Hematopoietic multipotent progenitor cell (in vitro differentiated cells): ENCODE data around the gene DGCR6. TPM values are rescaled to one million over a fixed set of nuclear protein-coding genes. Genes with fewer than 3 reads are reported as not detected.
"Not testable (repeated sequence)": the region's sequence is repeated elsewhere in the genome, so short reads cannot be mapped to it uniquely, and the experiment has no call there.

Experiments
- DNase-seq, 3 donors: peaks; one replicate each; pipeline ENCODE4 v3.0.0-alpha.2; 2011 to 2015; ENCODE audit warnings: low read depth in 2 of 3, low spot score in 2 of 3
- total RNA-seq: library from RNA; depleted of rRNA; stranded (reverse); fragments of >200 nt; gene quantifications from one replicate; pipeline ENCODE4 v1.2.3, GENCODE V29; 2012

DGCR6 gene
- total RNA-seq, 1 donor, result 8.3 TPM

DNA sequence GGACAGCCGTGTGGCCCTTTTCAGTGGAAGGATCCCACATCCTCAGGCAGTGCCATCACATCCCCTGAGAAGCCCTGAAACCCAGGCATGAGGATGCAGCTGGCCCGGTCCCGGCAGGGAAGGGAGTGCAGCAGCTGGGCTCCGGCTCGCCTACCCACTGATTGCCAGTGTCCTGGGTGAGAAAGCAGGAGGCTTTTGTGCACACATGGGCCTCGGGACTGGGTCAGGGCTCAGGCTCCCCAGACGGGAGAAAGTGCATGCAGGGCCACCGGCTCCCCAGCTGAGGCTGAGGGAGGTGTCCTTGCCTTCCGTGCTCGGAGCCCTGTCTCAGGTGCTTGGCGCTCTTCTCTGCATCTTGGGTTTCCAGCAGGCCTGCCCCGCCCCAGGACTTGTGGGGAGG, 53.6 kb downstream of the DGCR6 start:
- DNase-seq, result not testable (repeated sequence)

DNA sequence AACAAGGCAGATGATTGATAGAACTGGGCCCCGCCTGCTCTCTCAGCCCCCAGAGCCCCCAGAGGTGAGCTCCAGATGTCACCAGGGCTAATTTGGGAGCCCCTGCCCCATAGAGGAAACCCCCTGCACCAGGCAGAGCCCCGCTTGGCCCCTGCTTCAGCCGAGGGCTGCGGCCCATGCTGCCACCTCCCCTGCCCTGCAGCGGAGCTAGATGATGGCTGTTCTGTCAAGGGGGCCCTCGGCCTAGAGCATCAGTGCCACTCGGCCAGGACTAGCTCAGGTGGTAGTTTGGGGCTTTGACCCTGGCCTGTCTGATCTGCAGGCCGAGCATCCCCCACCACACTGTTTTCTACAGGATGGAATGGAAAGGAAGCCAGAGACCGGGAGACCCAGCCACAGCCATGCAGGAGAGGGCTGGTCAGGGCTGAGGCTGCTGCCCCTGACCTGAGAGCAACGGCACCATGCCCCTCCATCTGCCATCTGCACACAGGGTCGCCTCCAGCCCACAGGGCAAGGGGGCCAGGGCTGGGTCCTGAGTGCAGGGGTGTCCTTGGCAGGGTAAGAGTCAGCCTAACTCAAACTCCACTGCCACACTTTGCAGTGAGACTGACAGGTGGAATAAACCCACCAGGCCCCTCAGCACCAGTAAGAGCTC, 54.2 kb downstream of the DGCR6 start:
- DNase-seq, result not testable (repeated sequence)

DNA sequence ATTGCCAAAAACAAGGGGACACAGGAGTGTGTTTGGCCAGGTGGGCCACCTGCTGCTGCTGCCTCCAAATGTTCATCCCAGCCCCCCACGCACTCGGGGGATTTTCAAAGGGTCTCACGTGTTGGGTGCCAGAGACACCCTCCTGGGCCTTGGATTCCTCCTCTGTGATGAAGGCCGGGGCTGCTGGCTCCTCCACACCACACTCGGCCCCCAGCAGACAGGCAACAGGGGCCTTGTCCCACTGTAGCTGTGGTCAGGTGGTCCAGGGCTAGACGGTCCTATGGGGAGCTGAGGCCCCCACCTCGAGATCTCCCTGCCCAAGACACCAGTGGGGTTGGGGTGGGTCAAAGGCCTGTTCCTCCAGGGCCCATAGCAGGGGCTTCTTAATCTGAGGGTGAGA, 55.1 kb downstream of the DGCR6 start:
- not testable (repeated sequence) for DNase-seq

Other genes with a start within 250 kb of the DGCR6 start
- 4.0 TPM for gene PRODH, start 30.0 kb downstream of the DGCR6 start, total RNA-seq
- 80.0 TPM for gene DGCR2, start 216.1 kb downstream of the DGCR6 start, total RNA-seq
- gene TSSK2, start 225.0 kb downstream of the DGCR6 start, total RNA-seq, result not detected
- 23.4 TPM for gene ESS2, start 238.3 kb downstream of the DGCR6 start, total RNA-seq
- gene GSC2, start 244.0 kb downstream of the DGCR6 start, total RNA-seq, result not detected